ENCODE measurements around the gene GASK1A.

DNA sequence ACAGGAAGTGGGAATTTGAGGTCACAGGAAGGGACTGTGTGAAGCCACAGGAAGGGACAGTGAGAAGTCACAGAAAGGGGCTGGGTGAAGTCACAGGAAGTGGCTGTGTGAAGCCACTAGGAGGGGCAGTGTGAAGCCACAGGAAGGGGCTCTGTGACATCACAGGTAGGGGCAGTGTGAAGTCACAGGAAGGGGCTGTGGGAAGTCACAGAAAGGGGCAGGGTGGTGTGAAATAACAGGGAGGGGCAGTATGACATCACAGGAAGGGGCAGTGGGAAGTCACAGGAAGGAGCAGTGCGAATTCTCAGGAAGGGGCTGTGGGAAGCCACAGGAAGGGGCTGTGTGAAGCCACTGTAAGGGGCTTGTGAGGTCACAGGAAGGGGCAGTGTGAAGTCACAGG, 35.8 kb downstream of the GASK1A start:
- TF ChIP-seq, protein P1, sequence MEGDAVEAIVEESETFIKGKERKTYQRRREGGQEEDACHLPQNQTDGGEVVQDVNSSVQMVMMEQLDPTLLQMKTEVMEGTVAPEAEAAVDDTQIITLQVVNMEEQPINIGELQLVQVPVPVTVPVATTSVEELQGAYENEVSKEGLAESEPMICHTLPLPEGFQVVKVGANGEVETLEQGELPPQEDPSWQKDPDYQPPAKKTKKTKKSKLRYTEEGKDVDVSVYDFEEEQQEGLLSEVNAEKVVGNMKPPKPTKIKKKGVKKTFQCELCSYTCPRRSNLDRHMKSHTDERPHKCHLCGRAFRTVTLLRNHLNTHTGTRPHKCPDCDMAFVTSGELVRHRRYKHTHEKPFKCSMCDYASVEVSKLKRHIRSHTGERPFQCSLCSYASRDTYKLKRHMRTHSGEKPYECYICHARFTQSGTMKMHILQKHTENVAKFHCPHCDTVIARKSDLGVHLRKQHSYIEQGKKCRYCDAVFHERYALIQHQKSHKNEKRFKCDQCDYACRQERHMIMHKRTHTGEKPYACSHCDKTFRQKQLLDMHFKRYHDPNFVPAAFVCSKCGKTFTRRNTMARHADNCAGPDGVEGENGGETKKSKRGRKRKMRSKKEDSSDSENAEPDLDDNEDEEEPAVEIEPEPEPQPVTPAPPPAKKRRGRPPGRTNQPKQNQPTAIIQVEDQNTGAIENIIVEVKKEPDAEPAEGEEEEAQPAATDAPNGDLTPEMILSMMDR (conservative IDR thresholded peaks at IDR 0.05; ENCODE audit: low read depth in 2 of 2) = no peak
- TF ChIP-seq, protein P2, sequence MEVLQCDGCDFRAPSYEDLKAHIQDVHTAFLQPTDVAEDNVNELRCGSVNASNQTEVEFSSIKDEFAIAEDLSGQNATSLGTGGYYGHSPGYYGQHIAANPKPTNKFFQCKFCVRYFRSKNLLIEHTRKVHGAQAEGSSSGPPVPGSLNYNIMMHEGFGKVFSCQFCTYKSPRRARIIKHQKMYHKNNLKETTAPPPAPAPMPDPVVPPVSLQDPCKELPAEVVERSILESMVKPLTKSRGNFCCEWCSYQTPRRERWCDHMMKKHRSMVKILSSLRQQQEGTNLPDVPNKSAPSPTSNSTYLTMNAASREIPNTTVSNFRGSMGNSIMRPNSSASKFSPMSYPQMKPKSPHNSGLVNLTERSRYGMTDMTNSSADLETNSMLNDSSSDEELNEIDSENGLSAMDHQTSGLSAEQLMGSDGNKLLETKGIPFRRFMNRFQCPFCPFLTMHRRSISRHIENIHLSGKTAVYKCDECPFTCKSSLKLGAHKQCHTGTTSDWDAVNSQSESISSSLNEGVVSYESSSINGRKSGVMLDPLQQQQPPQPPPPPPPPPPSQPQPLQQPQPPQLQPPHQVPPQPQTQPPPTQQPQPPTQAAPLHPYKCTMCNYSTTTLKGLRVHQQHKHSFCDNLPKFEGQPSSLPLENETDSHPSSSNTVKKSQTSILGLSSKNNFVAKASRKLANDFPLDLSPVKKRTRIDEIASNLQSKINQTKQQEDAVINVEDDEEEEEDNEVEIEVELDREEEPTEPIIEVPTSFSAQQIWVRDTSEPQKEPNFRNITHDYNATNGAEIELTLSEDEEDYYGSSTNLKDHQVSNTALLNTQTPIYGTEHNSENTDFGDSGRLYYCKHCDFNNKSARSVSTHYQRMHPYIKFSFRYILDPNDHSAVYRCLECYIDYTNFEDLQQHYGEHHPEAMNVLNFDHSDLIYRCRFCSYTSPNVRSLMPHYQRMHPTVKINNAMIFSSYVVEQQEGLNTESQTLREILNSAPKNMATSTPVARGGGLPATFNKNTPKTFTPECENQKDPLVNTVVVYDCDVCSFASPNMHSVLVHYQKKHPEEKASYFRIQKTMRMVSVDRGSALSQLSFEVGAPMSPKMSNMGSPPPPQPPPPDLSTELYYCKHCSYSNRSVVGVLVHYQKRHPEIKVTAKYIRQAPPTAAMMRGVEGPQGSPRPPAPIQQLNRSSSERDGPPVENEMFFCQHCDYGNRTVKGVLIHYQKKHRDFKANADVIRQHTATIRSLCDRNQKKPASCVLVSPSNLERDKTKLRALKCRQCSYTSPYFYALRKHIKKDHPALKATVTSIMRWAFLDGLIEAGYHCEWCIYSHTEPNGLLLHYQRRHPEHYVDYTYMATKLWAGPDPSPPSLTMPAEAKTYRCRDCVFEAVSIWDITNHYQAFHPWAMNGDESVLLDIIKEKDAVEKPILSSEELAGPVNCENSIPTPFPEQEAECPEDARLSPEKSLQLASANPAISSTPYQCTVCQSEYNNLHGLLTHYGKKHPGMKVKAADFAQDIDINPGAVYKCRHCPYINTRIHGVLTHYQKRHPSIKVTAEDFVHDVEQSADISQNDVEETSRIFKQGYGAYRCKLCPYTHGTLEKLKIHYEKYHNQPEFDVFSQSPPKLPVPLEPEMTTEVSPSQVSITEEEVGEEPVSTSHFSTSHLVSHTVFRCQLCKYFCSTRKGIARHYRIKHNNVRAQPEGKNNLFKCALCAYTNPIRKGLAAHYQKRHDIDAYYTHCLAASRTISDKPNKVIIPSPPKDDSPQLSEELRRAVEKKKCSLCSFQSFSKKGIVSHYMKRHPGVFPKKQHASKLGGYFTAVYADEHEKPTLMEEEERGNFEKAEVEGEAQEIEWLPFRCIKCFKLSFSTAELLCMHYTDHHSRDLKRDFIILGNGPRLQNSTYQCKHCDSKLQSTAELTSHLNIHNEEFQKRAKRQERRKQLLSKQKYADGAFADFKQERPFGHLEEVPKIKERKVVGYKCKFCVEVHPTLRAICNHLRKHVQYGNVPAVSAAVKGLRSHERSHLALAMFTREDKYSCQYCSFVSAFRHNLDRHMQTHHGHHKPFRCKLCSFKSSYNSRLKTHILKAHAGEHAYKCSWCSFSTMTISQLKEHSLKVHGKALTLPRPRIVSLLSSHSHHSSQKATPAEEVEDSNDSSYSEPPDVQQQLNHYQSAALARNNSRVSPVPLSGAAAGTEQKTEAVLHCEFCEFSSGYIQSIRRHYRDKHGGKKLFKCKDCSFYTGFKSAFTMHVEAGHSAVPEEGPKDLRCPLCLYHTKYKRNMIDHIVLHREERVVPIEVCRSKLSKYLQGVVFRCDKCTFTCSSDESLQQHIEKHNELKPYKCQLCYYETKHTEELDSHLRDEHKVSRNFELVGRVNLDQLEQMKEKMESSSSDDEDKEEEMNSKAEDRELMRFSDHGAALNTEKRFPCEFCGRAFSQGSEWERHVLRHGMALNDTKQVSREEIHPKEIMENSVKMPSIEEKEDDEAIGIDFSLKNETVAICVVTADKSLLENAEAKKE (CRISPR knock-in tag; IDR thresholded peaks at IDR 0.05) = no peak
- TF ChIP-seq ETS1 (IDR thresholded peaks at IDR 0.05) = no peak
- TF ChIP-seq, protein P3, sequence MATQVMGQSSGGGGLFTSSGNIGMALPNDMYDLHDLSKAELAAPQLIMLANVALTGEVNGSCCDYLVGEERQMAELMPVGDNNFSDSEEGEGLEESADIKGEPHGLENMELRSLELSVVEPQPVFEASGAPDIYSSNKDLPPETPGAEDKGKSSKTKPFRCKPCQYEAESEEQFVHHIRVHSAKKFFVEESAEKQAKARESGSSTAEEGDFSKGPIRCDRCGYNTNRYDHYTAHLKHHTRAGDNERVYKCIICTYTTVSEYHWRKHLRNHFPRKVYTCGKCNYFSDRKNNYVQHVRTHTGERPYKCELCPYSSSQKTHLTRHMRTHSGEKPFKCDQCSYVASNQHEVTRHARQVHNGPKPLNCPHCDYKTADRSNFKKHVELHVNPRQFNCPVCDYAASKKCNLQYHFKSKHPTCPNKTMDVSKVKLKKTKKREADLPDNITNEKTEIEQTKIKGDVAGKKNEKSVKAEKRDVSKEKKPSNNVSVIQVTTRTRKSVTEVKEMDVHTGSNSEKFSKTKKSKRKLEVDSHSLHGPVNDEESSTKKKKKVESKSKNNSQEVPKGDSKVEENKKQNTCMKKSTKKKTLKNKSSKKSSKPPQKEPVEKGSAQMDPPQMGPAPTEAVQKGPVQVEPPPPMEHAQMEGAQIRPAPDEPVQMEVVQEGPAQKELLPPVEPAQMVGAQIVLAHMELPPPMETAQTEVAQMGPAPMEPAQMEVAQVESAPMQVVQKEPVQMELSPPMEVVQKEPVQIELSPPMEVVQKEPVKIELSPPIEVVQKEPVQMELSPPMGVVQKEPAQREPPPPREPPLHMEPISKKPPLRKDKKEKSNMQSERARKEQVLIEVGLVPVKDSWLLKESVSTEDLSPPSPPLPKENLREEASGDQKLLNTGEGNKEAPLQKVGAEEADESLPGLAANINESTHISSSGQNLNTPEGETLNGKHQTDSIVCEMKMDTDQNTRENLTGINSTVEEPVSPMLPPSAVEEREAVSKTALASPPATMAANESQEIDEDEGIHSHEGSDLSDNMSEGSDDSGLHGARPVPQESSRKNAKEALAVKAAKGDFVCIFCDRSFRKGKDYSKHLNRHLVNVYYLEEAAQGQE (IDR thresholded peaks at IDR 0.05; ENCODE audit: unreplicated experiment) = no peak
- TF ChIP-seq POLR2AphosphoS5 (IDR thresholded peaks at IDR 0.05; ENCODE audit: low read depth) = no peak

All from GM23338 (cell line).